Measurements from ENCODE around the gene KCNE3. TPM values are rescaled to one million over a fixed set of nuclear protein-coding genes. Genes with fewer than 3 reads are reported as not detected.

Gene KCNE3
- total RNA-seq, 1 experiment from 2014 or later: not detected

DNA sequence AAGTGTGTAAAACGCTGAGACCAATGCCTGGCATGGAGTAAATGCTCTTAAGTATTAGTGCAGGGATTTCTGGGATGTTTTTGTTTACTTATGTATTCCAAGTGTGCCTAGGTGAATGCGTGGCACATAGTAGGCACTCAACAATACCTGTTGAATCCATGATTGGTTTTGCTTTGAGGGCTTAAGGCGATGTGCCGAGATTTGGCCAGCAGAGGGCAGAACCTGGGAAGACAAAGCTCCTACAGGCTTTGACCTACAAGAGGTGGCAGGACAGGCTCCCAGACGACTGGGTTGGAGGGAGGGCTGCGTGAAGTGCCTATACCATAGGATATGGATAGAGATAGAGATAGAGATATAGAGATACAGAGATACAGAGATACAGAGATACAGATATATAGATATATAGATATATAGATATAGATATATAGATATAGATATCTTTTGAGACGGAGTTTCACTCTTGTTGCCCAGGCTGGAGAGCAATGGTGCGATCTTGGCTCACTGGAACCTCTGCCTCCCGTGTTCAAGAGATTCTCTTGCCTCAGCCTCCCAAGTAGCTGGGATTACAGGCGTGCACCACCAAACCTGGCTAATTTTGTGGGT lies 13.9 kb downstream of the KCNE3 start:
- peak; percentile 82 for DNase-seq (ENCODE audit: low read depth, low spot score)
- in situ Hi-C loops (cut with HindIII; ENCODE audit: low pct_unique_long_range_greater_than_20kb, low sequenced_read_pairs): no loop called here

DNA sequence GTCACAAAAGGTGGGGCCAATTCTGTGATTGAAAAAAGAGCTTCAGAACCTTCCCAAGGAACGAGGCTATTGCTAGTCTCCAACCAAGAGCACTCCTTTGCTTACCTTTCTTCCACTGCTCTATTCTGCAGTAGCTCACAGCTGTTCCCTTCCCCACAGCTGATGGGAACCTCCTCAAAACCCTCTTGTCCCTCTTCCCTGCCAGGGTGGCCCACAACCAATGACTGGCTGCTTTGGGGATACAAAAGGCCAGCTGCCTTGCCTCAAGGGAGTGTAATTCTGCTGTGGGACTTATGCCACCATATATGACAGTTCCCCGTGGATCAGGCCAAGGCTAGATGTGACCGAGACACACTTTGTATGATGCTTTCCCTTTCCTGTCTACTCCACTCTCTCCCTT lies 15.0 kb downstream of the KCNE3 start:
- in situ Hi-C loops (cut with HindIII; ENCODE audit: low pct_unique_long_range_greater_than_20kb, low sequenced_read_pairs): no loop called here
- no peak for DNase-seq (ENCODE audit: low read depth, low spot score)

DNA sequence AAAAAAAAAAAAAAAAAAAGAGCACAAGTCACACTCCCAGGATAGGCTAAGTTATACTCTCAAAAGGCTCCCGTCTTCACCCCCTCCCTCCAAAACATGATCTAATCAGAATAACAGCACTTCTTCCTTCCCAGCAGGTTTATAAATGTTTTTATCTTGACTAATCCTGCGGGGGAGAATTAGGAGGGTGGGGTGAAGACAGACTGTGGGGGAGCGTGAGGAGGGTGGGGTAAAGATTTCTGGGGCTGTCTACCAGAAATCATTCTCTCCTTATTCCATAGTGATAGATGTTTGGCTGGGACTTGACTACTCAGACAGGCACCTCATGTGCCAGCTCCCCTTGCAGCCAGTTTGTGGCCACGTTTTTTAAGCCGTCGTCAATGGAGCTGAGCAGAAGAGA lies 17.0 kb downstream of the KCNE3 start:
- in situ Hi-C loops (cut with HindIII; ENCODE audit: low pct_unique_long_range_greater_than_20kb, low sequenced_read_pairs): no loop called here

DNA sequence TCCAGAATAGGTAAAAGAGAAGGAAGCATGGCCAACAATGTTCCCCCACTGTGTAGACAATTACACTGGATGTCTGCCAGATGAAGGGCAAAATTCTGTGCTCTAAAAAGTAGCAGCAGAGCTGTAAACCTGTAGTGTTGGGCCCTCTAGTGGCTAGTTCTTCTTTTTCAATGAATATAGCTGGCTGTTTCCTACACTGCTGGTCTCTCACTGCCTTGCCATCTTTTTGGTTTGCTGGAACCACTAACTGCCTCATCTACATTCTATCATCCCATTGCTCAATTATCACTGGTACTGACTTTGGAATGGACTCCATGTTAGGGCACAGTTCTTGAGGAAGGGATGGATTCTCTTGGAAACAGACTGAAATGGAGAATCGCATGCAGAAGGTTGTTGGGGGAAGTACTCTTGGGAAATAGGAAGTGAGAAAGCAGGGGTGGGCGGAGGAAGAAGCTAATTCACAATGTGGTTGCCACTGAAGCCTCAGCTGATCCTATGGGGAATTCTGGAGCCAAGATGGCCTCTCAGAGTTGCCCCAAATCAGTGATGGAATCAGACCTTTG lies 17.9 kb downstream of the KCNE3 start:
- in situ Hi-C loops (cut with HindIII; ENCODE audit: low pct_unique_long_range_greater_than_20kb, low sequenced_read_pairs): no loop called here
- DNase-seq (ENCODE audit: low read depth, low spot score): peak; percentile 94

More for the DNA sequence above, 17.0 kb downstream of the KCNE3 start:
- no peak for DNase-seq (ENCODE audit: low read depth, low spot score)

DNA sequence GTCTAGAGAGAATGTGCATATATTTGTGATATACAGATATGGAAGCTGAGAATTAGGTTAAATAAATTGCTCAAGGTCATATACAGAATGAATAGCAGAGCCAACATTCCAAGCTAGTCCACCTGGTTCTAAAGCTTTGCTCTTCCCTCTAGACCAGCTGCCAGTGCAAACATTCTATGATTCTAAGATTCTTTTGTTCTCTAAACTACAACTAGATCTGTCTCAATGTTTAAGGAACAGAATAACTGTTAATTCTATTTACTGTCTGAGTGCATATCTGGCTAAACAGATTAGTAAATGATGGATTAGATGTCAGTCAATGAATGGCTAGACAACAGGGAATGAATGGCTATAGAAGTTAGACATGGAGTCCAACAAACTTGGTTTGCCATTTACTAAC lies 19.6 kb downstream of the KCNE3 start:
- in situ Hi-C loops (cut with HindIII; ENCODE audit: low pct_unique_long_range_greater_than_20kb, low sequenced_read_pairs): no loop called here
- DNase-seq (ENCODE audit: low read depth, low spot score): no peak

DNA sequence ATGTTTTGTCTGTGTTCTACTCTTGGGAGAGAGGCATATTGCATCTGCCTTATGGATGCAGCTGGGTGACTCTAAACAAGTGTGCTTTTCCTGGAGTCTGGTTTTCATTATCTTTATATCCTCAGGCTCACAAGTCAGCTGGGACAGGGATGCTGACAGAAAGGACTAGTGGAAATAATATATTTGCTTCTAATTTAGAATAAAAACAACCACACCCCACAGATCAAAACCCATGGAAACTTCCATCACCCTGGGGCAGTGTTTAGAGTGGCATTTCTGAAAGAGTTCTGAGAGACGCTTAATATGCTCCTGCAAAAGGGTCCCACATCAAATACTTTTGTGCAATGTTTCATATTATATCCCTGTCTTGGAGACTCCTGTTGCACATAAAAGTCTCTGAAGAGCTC lies 20.8 kb downstream of the KCNE3 start:
- in situ Hi-C loops (cut with HindIII; ENCODE audit: low pct_unique_long_range_greater_than_20kb, low sequenced_read_pairs): no loop called here
- DNase-seq (ENCODE audit: low read depth, low spot score): no peak

DNA sequence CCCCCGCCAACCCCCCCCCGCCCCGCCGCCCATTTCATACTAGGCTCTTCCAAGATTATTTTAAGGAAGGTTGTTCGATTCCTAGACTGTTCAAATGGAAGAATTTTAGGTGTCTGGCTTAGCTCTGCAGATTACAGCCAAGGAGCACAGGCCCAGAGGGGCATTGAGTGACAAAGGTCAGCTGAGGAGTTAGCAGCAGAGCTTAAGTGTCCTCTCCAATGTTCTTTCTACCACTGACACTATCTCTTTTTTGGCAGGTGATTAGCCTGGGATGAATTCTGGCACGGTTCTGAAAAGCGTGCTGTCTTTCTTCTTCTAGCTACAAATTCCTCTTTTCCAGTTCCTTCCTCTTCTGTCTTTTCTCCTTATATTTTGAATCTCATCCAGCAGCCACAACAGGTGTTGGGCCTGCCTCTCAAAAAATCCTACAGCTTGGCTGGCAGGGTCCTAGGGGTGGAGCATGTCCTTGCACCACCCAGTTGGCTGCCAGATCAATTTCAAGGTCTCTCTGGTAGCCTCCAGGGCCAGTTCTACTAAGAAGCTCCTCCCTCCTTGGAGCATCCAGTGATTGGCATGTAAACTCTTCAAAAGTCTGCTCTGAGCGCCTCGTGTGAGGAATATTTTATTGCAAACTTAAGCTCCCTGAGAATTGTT lies 23.0 kb downstream of the KCNE3 start:
- in situ Hi-C loops (cut with HindIII; ENCODE audit: low pct_unique_long_range_greater_than_20kb, low sequenced_read_pairs): no loop called here
- no peak for DNase-seq (ENCODE audit: low read depth, low spot score)

DNA sequence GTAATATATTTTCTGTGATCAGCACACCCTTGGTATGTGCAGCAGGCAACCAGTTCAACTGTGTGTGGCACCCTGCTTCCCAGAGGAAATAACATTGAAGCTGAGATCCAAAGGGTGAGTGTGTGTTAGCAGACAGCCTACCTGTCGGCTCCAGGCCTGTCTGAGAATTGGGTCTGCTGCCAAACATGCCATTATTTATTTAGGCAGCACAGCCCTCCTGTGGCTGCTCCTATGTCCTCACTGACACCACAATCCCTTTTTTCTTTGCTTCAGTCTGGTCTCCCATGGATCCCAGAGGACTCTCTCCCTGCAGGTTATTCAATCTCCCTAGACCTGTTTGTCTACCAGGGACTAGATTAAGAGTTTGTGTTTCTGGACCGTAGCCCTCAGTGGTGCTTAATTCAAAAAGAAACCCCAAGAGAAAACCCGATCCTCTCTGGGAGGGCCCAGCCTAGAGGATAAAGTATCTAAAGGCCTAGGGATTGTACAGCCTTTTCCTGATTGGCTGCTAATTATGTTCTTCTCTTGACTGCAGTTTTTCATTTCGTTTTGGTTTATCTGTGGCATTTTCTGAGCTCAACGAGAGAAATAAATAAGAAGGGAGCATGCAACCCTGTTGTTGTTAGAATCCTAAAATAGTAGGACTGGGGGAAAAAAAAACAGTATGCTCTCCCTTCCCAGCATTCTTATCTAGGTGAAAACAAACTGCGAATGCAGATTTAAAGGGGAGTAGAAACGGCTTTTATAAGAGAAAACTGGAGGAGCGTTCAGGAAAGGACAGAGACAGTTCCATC lies 24.1 kb downstream of the KCNE3 start:
- in situ Hi-C loops (cut with HindIII; ENCODE audit: low pct_unique_long_range_greater_than_20kb, low sequenced_read_pairs): no loop called here
- peak; percentile 28 for DNase-seq (ENCODE audit: low read depth, low spot score)

DNA sequence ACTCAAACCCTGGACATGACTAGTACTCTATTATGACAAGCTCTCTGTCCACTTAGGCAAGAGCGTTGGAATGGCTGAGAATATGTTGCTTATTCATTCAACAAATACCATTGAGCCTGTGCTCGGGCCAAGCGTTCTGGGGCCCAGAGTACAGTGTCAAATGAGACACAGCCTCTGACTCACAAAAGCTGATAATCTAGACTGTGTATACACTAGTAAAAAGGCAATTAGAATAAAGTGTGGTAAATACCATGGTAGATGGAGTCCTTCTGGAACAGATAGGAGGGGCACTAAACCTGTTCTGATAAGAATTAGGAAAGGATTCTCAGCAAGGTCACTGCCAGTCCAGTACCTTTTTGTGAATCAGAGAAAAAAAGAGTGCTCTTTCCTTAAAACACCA lies 24.7 kb downstream of the KCNE3 start:
- in situ Hi-C loops (cut with HindIII; ENCODE audit: low pct_unique_long_range_greater_than_20kb, low sequenced_read_pairs): no loop called here
- DNase-seq (ENCODE audit: low read depth, low spot score): no peak

DNA sequence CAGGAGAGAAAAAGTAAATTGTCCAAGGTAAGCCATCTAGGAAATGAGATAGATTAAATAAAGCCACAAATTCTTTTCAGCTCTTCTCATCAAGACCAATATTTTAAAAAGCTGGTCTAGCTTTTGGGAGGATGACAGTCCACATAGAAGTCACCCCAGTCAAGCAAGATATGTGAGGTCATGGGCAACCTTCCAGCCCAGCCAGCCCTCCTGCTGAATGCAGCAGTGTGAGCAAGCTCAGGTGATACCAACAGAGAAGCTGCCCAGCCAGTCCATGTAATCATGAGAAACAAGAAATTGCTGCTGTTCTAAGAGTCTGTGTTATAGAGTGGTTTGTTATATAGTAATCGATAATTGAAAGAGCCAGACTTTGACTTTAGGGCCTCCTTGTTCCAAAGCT lies 28.7 kb downstream of the KCNE3 start:
- in situ Hi-C loops (cut with HindIII; ENCODE audit: low pct_unique_long_range_greater_than_20kb, low sequenced_read_pairs): no loop called here
- DNase-seq (ENCODE audit: low read depth, low spot score): no peak

DNA sequence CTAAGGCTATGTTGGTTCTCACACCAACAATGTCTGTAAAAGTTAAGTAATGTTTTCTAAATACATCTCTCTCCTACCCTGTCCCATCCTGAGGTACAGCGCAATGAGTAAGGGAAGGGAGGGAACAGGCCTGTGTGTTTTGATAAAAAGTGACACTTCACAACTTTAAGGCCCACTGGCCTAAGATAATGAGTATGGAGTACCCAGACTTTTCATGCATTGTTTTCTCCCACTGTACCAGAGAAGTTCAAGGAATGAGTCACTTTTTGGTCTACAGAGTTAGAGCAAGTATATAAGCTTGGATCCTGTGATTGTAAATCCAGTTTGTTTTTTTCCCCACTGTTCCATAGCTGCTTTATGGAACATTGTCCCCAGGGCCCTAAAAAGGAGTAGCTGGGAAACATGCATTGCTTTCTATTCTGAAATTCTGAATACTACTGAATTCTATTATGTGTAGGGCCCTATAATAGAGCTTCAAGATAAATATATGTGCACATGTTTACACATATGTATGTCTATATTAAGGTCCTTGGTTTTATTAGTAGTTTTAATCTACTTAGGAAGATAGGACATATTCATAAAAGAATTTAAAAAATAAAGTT lies 29.8 kb downstream of the KCNE3 start:
- no peak for DNase-seq (ENCODE audit: low read depth, low spot score)

DNA sequence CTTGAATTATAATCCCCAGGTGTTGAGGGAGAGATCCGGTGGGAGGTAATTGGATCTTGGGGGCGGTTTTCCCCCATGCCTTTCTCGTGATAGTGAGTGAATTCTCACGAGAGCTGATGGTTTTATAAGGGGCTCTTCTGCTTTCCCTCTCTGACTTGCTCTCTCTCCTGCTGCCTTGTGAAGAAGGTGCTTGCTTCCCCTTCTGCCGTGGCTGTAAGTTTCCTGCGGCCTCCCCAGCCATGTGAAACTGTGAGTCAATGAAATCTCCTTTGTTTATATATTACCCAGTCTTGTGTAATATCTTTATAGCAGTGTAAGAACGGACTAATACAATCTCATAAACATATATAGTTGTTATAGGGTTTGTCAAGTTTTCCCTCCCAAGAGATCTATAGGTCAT lies 32.8 kb downstream of the KCNE3 start:
- in situ Hi-C loops (cut with HindIII; ENCODE audit: low pct_unique_long_range_greater_than_20kb, low sequenced_read_pairs): no loop called here
- DNase-seq (ENCODE audit: low read depth, low spot score): peak; percentile 9

More for the DNA sequence above, 29.8 kb downstream of the KCNE3 start:
- in situ Hi-C loops (cut with HindIII; ENCODE audit: low pct_unique_long_range_greater_than_20kb, low sequenced_read_pairs): no loop called here

DNA sequence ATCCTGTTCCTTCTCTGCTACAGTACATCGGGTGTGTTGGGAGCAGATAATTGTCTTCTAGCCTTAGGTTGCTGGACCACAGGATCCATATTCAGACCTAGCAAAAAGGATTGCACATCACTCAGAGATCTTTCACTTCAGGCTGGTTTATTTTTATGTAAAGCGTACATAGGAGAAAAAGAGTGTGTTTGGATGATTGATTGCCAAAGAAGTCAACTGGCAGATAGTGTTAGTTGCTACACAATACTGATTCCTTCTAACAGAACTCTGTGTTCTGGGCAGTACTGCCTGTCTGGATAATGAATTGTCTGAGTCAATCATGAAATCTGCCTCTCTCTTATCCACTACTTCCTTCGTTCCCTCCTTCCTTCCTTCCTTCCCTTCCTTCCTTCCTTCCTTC lies 38.1 kb downstream of the KCNE3 start:
- in situ Hi-C loops (cut with HindIII; ENCODE audit: low pct_unique_long_range_greater_than_20kb, low sequenced_read_pairs): no loop called here
- DNase-seq (ENCODE audit: low read depth, low spot score): no peak

DNA sequence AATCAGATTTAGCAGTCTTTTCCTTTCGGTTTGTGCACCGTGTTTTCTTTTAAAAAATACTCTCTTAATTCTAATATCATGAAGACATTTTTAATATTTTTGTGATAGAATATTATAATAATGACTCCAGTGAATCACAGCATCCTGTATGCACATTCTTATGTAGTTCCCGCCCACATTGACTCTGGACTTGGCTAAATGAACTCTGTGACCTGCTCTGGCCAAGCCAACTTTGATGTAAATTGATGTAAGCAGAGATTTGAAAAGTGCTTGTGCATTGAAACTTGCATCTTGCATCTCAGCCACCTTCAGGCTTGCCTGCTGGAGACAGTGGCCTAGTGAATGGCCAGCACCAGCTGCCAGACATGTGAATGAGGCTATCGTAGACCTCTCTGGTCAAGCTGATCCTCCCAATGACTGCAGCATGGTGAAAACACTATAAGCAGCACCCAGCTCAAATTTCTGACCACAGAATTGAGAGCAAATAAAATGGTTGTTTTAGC lies 39.9 kb downstream of the KCNE3 start:
- in situ Hi-C loops (cut with HindIII; ENCODE audit: low pct_unique_long_range_greater_than_20kb, low sequenced_read_pairs): no loop called here
- no peak for DNase-seq (ENCODE audit: low read depth, low spot score)

DNA sequence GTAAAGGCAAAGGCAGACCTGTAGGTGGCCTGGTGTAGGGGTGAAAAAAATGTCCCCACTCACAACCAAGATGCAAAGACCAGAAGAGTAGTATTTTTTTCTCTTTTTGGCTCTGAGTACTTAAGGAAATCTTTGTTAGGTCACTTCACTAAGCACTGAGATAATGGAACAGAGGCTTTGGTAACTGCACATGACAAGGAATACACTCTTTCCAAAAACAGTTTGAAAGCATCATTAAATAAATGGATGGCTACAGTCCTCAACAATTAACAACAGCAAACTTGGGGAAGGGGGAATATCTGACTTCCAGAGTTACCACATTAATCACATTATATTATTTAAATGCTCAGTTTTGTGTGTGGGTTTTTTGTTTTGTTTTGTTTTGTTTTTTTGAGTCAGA lies 42.2 kb downstream of the KCNE3 start:
- in situ Hi-C loops (cut with HindIII; ENCODE audit: low pct_unique_long_range_greater_than_20kb, low sequenced_read_pairs): no loop called here
- DNase-seq (ENCODE audit: low read depth, low spot score): no peak

DNA sequence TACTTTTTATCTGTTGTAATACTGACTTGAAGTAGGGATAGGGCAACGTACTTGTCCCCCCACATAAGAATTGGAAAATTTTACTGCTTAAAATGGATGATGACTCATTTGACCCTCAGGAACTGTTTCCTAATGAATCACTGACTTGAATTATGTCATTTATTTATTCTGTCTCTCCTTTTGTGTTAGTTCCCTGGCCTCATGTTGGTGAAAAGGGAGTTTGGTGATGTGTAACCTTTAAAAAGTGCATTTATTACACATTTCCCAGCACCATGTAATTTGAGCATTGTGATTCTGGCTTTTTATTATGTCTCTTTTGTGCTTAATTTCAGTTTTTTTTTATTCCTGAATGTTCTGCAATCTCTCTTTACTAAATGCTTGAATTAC lies 48.8 kb downstream of the KCNE3 start:
- in situ Hi-C loops (cut with HindIII; ENCODE audit: low pct_unique_long_range_greater_than_20kb, low sequenced_read_pairs): no loop called here
- peak; percentile 33 for DNase-seq (ENCODE audit: low read depth, low spot score)

DNA sequence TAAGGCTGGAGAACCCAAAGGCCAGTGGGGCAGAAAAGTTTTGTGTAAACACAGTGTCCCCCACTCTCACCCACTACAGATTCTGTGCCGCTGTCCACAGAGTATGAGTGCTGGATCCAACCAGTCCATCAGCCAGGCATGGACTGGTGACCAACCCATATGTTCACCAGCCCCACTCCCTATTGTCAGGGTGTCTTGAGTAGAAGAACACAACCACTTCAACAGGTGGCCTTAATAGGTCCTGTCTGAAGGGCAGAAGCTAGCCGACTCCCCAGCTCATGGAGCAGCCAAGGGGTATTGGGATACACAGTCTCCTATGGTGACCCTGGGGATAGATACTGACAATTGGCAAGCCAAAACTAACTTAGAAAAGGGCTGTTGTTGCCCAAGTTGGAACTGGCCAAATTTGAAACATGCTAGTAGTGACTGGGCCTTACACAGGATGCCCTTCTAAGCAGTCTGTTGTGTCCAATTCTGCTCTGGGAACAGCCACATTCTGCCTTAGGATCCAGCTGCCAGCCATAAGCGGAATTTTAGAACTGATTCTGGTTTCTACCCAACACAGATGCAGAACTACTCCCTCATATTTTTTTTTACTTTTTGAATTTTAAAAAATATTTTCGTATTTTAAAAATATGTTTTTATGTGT lies 49.4 kb downstream of the KCNE3 start:
- in situ Hi-C loops (cut with HindIII; ENCODE audit: low pct_unique_long_range_greater_than_20kb, low sequenced_read_pairs): no loop called here
- no peak for DNase-seq (ENCODE audit: low read depth, low spot score)

DNA sequence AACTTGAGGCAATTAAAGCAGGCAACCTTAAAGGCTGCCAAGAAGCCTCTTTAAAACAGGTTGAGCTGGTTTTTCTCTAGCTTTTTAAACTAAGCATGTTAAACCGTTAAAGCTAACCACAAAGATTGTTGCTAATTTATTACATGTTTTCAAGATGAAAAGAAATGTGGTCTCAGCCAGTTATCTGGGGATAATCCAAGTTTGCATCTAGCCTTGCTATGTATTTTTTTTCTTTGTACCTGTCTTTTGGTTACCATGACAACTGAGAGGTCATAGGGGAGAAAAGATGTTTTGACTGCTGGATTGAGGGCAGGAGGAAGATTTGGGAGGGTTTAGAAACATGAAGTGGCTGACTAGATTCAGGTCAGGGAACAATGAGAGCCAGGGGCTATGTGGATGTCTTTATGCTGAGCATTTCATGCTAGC lies 50.0 kb downstream of the KCNE3 start:
- DNase-seq (ENCODE audit: low read depth, low spot score): no peak
- in situ Hi-C loops (cut with HindIII; ENCODE audit: low pct_unique_long_range_greater_than_20kb, low sequenced_read_pairs): no loop called here
